ENCODE data around the gene GPR162. TPM values are rescaled to one million over a fixed set of nuclear protein-coding genes. Genes with fewer than 3 reads are reported as not detected.

The GPR162 gene
- total and polyA plus RNA-seq, 2 of the 4 experiments (the other 2 are of a cell fraction): 2.9 to 6.0 TPM

GRCh38 chr12:6834254-6834653 is 12.6 kb downstream of the GPR162 start:
- no peak overlapping the region for H3K4me3 ChIP-seq (ENCODE audit: insufficient read depth, low read depth, low read length)
- H2AK5ac ChIP-seq (ENCODE audit: low read depth, low read length): no peak overlapping the region
- H4K5ac ChIP-seq (ENCODE audit: low read depth, low read length): no peak overlapping the region
- ChIA-PET POLR2A (ENCODE audit: unreplicated experiment) (no interaction called here), CTCF (interaction anchor here (1.0 kb wide), 1 partner anchor 57 kb away, joined by 4 read pairs; no protein-coding TSS in a partner anchor)
- H3K36me3 ChIP-seq (ENCODE audit: control insufficient read depth, insufficient read depth, low read length): peaks cover 64% of the 10 kb centered on the region
- TF ChIP-seq CHD1 (IDR thresholded peaks at IDR 0.05; ENCODE audit: low read depth, low read length) (no peak), BHLHE40 (IDR thresholded peaks at IDR 0.05; ENCODE audit: low read depth, low read length) (no peak), ELK1 (IDR thresholded peaks at IDR 0.05; ENCODE audit: borderline replicate concordance, low read depth, low read length) (no peak), RAD21 (IDR thresholded peaks at IDR 0.05; ENCODE audit: low read length) (no peak), MAZ (IDR thresholded peaks at IDR 0.05; ENCODE audit: borderline replicate concordance, low read depth, low read length) (no peak)
- H3K9ac ChIP-seq (ENCODE audit: low read depth, low read length): no peak overlapping the region
- H2BK5ac ChIP-seq (ENCODE audit: low read depth, low read length, poor library complexity, severe bottlenecking): no peak overlapping the region
- H4K91ac ChIP-seq (ENCODE audit: insufficient read depth, low read depth, low read length): no peak overlapping the region
- in situ Hi-C loops (cut with MboI; ENCODE audit: low sequenced_read_pairs): no loop called here
- H3K4me1 ChIP-seq (ENCODE audit: control insufficient read depth, insufficient read depth, low read length): peaks cover 7% of the 10 kb centered on the region
- H3K14ac ChIP-seq (replicated peaks; ENCODE audit: low read depth, low read length): no peak overlapping the region
- DNase-seq: no peak
- no peak overlapping the region for H3K23ac ChIP-seq (ENCODE audit: low read depth, low read length)
- no peak overlapping the region for H2AFZ ChIP-seq (replicated peaks; ENCODE audit: low read length, poor library complexity)
- H3K9me3 ChIP-seq (ENCODE audit: control insufficient read depth, insufficient read depth, low read length): no peaks in the 10 kb centered on the region
- BruUV-seq (replicated peaks): no TSS peak
- H3K79me1 ChIP-seq (ENCODE audit: low read depth in 1 of 2, low read length in 2 of 2): peaks cover 14 to 43% of the 10 kb centered on the region in 2 experiments
- H3K56ac ChIP-seq (ENCODE audit: extremely low read depth, insufficient read depth, low read length): no peak overlapping the region
- no peak overlapping the region for H4K8ac ChIP-seq (ENCODE audit: low read depth in 2 of 2, low read length in 2 of 2)
- H2BK20ac ChIP-seq (ENCODE audit: low read depth, low read length): no peak overlapping the region
- no peak overlapping the region for H2BK120ac ChIP-seq (ENCODE audit: low read depth, low read length)
- H3K18ac ChIP-seq (ENCODE audit: low read depth, low read length): no peak overlapping the region
- no peak overlapping the region for H2AK9ac ChIP-seq (replicated peaks; ENCODE audit: low read depth, low read length, poor library complexity)
- no peak overlapping the region for H3K4ac ChIP-seq (ENCODE audit: low read depth, low read length)
- WGBS, 2 experiments (ENCODE audit: extremely low coverage in 2 of 2, insufficient read length in 1 of 2): no CpG with 5 or more reads among the region's 1 CpG
- no peak overlapping the region for H2BK15ac ChIP-seq (ENCODE audit: low read depth, low read length)
- H3K9me1 ChIP-seq (ENCODE audit: insufficient read depth, low read length): peaks cover 4% of the 10 kb centered on the region; the same call in 1 of the 2 replicates
- intact Hi-C loops (cut with micrococcal nuclease): no loop called here
- dilution Hi-C loops (cut with HindIII; ENCODE audit: low sequenced_read_pairs, unreplicated experiment): no loop called here
- no peak for ATAC-seq (ENCODE audit: low read depth)
- peaks cover 12% of the 10 kb centered on the region for H4K20me1 ChIP-seq (ENCODE audit: insufficient read depth, low read length)
- no peak overlapping the region for H3K4me2 ChIP-seq (ENCODE audit: low read depth, low read length)
- no peaks in the 10 kb centered on the region for H3K27me3 ChIP-seq (ENCODE audit: control insufficient read depth, insufficient read depth, low read length)
- H3K27ac ChIP-seq (ENCODE audit: insufficient read depth, low read length): no peak overlapping the region

All from IMR-90 (cell line).